Right renal pelvis (tissue), 4 donors: Measurements from ENCODE around the gene ATP2C2. TPM values are rescaled to one million over a fixed set of nuclear protein-coding genes. Genes with fewer than 3 reads are reported as not detected.

Experiments
- DNase-seq, 4 donors: peaks; one replicate each; pipeline ENCODE4 v3.0.0-alpha.2; 2013; ENCODE audit warnings: low read depth in 4 of 4, low spot score in 3 of 4, missing footprints in 1 of 4
- polyA plus RNA-seq, 4 donors: library from polyadenylated mRNA; unstranded; fragments of 120-200 nt; gene quantifications; one replicate each; pipeline ENCODE4 v1.2.1, GENCODE V29; 2013; ENCODE audit not compliant: insufficient read length in 4 of 4

ATP2C2 gene
- polyA plus RNA-seq, 4 donors, result 0.45 to 1.5 (median 0.85) TPM

GRCh38 chr16:84485255-84486010 lies 117.1 kb downstream of the ATP2C2 start:
- no peak for DNase-seq

- no peak for DNase-seq
Measured at GRCh38 chr16:84486126-84486525, 117.8 kb downstream of the ATP2C2 start.

- DNase-seq, result no peak
Measured at GRCh38 chr16:84486551-84487235, 118.4 kb downstream of the ATP2C2 start.

- DNase-seq, result no peak
Measured at GRCh38 chr16:84487358-84487757, 119.0 kb downstream of the ATP2C2 start.

- DNase-seq, result no peak
Measured at GRCh38 chr16:84489131-84489530, 120.8 kb downstream of the ATP2C2 start.

GRCh38 chr16:84495506-84495905 lies 127.2 kb downstream of the ATP2C2 start:
- no peak for DNase-seq

GRCh38 chr16:84496991-84497390 lies 128.7 kb downstream of the ATP2C2 start:
- DNase-seq, result no peak

- DNase-seq, result no peak
Measured at GRCh38 chr16:84497418-84498222, 129.3 kb downstream of the ATP2C2 start.

GRCh38 chr16:84498223-84498610 lies 129.9 kb downstream of the ATP2C2 start:
- DNase-seq, result no peak

- no peak for DNase-seq
Measured at GRCh38 chr16:84498859-84499620, 130.7 kb downstream of the ATP2C2 start.

GRCh38 chr16:84499638-84500037 lies 131.3 kb downstream of the ATP2C2 start:
- no peak for DNase-seq

- no peak for DNase-seq
Measured at GRCh38 chr16:84500531-84500930, 132.2 kb downstream of the ATP2C2 start.

- no peak for DNase-seq
Measured at GRCh38 chr16:84501077-84501735, 132.9 kb downstream of the ATP2C2 start.

- no peak for DNase-seq
Measured at GRCh38 chr16:84502075-84502474, 133.7 kb downstream of the ATP2C2 start.

- no peak for DNase-seq
Measured at GRCh38 chr16:84502581-84502980, 134.2 kb downstream of the ATP2C2 start.

GRCh38 chr16:84503751-84504395 lies 135.5 kb downstream of the ATP2C2 start:
- DNase-seq, result no peak

- DNase-seq, result peak; percentile 94 to 98 (median 97)
Measured at GRCh38 chr16:84504420-84505248, 136.3 kb downstream of the ATP2C2 start, which contains the start of gene MEAK7. MEAK7 (minus strand) TSS chr16:84504659; CDS start chr16:84498086, 6,573 bp downstream.
